ENCODE measurements around the gene PARN.
A peak's percentile ranks its signal among the peaks of the same experiment; 100 is the strongest.
"Not testable (repeated sequence)": the region's sequence is repeated elsewhere in the genome, so short reads cannot be mapped to it uniquely, and the experiment has no call there.

PARN gene

DNA sequence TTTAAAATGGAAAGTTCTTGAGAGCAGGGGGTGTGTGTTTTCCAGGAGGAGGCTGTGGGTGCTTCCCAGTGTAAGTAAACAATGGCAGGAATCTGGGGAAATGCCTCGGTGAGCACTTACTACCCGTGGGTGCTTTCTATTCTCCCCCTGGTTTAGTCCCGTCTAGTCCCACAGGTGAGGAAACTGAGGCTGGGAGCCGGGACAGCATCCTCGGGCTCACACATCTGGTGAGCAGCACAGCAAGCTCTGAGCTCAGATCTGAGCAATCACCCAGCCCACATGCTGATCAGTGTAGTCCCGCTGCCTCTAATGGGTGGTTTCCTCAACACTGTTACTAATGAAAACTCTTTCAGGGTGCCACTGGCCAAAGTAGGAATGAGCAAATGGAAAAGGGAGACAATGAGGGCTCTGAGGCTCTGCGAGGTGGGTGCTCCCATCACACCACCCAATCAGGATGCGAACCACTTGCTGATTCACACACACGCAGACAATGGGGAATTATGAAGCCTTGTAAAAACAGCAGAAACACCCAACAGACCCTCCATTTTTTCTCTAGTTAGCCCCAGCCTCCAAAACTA lies 202.6 kb downstream of the PARN start:
- DNase-seq = no peak

DNA sequence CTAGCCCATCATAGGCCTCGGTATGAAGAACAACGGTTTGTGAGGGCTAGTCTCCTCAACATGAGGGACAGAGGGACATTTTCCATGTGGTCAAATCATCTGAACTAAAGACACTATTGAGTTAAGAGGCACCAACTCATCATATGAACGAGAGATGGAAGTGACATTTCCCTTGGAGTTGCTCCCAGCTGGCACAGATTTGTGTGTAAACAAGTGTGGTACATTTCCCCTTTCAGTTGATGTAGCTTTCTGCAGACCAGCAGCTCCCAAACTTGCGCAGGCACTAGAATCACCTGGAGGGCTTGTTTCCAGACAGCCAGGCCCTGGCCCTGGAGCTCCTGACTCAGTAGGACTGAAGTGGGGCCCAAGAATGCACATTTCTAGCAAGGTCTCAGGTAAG lies 205.5 kb downstream of the PARN start:
- no peak for DNase-seq

DNA sequence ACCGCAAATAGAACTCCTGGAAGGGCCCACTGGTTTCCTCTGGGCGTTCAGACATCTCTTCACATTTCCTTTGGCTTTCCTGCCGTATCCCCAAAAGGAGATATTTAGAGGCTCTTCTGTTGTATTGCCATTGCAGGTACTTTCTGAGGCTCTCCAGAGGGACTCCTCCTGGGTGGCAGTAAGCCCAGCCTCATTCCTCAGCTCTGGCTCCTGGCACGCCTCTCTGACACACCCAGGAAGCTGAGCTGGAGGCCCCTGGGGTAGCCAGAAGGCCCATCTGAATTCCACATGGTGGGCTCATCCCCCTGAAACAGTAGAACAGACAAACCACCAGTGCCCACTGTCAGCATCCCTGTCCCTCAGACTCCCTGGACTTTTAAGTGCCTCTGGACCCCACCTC lies 206.7 kb downstream of the PARN start:
- no peak for DNase-seq

DNA sequence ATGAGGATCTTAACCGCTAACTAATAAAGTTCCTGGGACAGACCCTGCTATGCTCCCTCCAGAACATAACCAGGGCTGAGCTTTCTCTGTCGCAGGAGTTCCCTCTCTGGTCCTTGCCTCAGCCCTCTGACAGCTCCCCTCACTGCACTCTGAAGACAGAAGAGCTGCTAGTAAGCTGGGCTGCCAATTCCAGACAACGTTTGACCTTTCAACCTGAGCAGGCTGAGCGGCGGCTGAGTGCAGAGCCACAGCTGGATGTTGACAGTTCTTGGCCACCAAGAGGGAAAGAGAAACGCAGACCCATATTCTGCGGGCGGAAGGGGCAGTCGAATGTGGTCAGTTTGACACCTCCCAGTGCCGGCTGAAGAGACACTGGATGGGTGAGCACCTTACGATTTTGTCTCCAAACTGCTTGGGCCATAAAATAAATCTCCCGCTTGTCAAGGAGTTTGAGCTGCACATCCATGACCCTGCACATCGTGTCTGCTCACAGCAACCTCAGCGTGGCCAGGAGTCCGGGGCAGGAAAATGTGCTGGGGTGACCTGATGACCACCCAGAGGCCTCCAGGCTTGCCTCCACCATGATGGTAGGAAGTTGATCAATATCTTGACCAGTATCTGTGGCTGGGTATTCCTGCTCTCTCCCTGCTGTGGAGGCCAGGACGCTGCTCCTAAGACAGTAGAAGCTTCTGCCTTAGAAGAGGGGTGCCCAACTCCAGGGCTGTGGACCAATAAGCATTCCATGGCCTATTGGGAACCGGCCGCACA lies 209.2 kb downstream of the PARN start:
- no peak for DNase-seq

DNA sequence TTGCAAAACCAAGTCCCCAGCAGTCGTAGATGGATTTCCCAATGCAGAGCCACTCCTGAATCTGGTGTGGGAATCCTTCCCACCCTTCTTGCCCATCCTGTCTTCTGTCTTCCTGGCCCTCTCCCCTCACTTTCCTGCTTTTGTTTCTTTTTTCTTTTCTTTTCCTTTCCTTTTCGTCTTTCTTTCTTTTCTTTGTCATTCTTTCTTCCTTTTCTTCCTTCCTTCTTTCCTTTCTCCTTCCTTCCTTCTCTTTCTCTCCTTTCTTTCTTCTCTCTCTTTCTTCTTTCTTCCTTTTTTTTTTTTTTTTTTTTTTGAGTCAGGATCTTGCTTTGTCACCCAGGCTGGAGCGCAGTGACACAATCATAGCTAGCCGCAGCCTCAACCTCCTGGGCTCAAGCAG lies 209.8 kb downstream of the PARN start:
- not testable (repeated sequence) for DNase-seq

GRCh38 chr16:14419817-14420216 lies 210.2 kb downstream of the PARN start:
- no peak for DNase-seq

- no peak for DNase-seq
These were observed 211.2 kb downstream of the PARN start for GRCh38 chr16:14418795-14419225.

DNA sequence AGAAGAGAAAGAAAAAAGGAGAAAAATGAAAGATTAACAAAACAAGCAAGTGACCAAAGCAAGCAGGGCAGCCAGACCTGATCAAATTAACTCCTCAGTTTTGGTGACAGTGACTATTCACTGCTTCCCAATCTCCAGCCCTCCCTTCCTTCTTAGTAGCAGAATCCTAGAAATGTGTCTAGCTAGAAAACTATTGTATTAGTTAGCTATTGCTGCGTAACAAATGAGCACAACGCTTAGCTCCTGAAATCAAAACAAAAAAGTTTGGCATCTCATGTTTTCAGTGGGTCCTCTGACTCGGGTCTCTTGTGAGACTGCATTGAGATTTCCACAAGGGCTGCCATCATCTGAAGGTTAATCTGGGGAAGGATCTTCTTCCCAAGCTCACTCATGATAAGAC lies 213.9 kb downstream of the PARN start:
- DNase-seq = no peak

- DNase-seq = no peak
These were observed 214.8 kb downstream of the PARN start for GRCh38 chr16:14415291-14415690.

DNA sequence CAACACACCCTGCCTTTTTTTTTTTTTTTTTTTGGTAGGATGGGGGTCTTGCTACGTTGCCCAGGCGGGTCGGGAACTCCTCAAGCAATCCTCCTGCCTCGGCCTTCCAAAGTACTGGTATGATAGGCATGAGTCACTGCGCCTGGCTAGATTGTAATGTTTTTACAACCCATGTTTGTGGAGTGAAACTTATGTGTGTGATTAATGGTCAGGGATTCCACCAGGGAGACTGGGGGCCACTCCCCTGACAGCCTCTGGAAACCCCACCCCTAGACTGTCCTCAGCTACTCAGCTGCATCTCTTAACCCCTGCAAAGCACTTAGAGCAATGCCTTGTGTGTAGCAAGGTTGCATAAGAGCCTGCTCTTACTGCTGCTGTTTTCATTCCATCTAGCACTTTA lies 220.5 kb downstream of the PARN start:
- no peak for DNase-seq

DNA sequence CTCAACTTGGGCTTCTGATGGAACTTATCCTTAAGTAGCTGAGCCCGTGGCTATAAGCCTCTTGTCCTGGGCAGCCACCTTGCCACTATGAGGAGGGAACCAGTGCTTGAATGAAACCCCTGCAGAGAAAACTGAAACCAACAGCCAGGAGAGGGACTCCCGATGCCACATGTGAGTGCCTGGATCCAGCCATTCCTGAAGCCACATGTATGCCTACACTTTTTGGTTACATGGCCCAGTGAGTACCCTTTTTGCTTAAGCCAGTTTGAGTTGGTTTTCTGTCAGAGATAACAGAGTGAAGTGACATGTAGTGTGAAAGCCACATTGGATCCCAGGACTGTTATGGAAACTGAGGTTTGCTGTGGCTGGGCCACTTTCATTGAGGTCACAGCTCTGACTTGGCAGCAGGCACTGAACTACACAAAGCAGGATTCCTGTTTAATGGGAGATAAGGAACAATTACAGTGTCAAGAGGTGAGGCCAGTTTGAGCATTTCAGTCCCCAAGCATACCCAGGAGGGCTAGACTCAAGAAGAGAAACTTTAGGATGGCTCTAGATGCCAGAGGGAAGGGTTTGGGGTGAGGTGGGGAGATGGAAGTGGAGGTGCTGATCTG lies 222.2 kb downstream of the PARN start:
- no peak for DNase-seq

GRCh38 chr16:14405611-14406537 lies 224.2 kb downstream of the PARN start:
- DNase-seq = peak; percentile 94

GRCh38 chr16:14403001-14403389 lies 227.1 kb downstream of the PARN start:
- not testable (repeated sequence) for DNase-seq

- DNase-seq = not testable (repeated sequence)
These were observed 227.7 kb downstream of the PARN start for GRCh38 chr16:14402114-14403000.

DNA sequence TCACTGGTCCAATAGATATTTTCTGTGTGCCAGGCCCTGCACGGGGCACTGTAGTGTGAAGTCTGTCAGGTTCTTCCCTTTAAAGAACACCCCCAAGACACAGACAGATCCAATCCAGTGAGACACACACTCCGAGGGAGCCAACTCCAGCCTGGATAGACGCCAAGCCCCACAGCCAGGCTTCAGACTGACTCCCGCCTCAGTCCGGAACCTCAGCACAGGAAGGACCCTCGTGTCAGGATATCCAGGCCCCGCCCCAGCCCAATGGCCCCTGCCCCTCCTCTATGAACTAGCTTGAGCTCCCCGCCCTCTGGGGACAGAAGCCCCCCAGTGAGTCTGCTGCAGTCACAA lies 228.4 kb downstream of the PARN start:
- DNase-seq = not testable (repeated sequence)

DNA sequence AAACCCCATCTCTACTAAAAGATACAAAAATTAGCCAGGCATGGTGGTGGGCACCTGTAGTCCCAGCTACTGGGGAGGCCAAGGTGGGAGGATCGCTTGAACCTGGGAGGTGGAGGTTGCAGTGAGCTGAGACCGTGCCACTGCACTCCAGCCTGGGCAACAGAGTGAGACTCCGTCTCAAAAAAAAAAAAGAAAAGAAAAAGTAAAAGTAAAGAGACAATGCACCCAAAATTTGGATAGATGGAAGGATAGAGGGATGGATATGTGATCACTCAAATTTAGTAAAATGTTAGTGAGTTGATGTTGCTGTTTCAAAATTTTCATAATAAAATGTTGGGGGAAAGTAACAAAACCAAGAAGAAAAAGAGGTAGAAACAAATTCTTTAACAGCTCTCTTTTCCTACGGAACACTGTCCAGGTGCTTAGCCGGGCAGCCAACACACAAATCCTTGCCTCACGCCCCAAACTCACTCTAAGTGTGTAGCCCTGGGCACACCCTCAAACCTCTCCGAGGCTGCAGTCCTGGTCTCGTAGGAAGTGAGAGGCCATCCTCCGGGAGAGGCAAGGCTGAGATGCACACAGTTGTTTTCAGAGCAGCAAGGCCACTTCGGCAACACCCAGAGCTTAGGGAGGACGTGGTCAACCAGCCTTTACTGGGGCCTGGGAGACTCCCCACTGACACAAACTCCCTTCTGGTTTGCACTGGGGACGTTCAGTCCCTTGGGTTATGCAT lies 228.9 kb downstream of the PARN start:
- not testable (repeated sequence) for DNase-seq

GRCh38 chr16:14400285-14400977 lies 229.6 kb downstream of the PARN start:
- DNase-seq = no peak

DNA sequence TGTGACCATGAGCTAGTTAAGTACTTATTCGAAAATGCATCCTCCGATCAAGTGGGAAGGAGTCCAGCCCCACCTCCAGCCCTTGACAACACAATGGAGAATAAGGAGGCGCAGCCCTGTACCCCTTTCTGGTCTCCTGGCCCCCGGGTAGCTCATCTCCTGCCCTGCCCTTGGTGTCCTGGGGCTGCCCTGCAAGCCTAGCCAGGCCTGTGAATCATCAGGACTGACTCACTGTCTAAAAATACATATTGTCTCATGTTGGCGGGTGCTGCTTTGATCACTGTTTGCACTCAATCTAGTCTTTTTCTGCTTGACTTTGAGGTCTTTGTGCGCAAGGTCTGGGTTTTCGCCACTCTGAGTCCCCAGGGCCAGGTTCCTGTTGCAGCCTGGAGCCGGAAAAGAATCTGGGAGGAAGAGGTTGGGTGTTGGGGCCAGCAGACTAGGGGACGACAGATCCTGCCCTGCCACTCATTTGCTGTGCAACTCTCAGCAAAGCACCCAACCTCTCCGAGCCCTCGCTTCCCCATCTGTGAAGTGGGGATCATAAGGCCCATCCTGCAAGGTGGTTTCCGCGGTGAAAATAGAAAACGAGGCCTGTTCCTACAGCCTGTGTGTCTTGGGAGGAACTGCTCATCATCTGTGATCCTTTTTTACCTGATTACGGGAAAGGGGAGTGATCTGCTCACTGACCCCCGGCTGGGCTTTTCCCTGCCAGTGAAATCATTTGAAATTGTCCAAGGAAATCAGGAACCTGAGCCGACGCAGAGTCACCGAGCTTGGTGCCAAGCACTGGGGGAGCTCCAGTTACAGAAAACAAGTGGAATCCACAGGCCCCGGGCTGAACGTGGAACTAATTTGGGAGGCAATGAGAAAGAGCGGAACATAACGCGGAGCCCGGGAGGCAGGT lies 230.4 kb downstream of the PARN start:
- peak; percentile 29 for DNase-seq

GRCh38 chr16:14398014-14398717 lies 231.9 kb downstream of the PARN start:
- DNase-seq = no peak

All from RPMI8226 (cell line).